Hippocampal formation (tissue), 2 donors: ENCODE data around the gene LYG2.
"Not testable (repeated sequence)": the region's sequence is repeated elsewhere in the genome, so short reads cannot be mapped to it uniquely, and the experiment has no call there.

Experiments
- DNase-seq, 2 donors: peaks; one replicate each; lab custom pipeline; 2025; lab: John Stamatoyannopoulos, UW

Gene LYG2, protein sequence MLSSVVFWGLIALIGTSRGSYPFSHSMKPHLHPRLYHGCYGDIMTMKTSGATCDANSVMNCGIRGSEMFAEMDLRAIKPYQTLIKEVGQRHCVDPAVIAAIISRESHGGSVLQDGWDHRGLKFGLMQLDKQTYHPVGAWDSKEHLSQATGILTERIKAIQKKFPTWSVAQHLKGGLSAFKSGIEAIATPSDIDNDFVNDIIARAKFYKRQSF

DNA sequence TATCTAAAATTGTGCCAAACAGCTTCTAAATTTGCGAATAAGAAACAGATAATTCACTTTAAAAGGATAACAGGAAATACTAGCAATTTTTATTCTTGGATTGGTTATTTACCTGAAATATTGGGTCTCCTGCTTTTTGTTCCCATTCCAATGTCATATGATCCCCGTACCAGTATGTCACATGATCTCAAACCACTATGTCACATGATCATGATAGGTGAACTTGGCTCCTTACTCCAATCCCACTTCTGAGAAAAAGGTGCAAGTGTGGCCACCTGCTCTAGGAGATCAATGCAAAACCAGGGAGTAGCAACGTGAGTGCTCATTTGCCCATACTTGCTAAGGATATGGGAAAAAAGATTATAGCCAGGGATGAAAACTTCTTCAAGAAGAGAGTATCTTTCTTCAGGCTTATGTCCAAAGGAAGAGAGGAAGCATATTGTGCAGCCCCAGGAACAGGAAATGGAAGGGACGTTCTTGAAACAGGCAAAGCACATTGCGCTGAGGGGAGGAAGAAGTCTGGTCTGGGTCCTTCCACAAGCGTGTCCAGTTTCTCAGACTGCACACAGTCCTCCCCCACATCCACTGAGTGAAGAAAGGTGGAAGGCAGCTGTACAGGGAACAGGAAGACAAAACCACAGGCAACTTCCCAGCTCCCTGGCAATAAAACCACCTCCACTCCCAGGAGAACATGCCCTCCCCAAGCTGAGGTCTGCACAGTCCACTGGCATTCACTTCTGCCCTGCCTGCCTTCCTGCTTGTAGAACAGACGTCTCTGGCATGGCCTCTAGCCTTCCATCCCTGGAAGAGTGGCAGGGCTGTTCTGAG lies at the start of gene LYG2:
Gene LYG2 (minus strand): TSS at position 176 of the 828 bp plus-strand sequence. CDS start 1,406 bp downstream, outside the sequence.
- no peak for DNase-seq

DNA sequence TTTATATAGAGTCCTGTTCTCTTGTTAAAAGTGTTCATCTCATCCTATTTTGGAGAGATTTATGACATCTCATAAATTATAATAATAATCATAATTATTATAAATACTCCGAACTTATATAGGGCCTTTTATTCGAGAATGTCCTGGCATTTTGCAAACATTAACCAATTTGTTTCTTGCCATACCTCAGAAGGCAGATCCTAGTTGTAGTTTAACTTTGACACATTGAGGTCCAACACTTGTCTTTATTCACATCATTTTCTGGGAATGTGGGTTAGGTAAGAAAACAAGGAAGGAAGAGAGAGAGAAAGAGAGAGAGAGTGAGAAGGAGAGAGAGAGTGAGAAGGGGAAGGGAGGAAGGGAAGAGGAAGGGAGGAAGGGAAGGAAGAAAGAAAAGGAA lies 45.6 kb upstream of the LYG2 start, which contains the start of gene LYG1:
Gene LYG1 (minus strand): TSS at position 101 of the 400 bp plus-strand sequence. CDS start 5,527 bp downstream, outside the sequence.
- DNase-seq, result not testable (repeated sequence)

GRCh38 chr2:99299580-99299979 lies 44.1 kb upstream of the LYG2 start:
- DNase-seq, result no peak

DNA sequence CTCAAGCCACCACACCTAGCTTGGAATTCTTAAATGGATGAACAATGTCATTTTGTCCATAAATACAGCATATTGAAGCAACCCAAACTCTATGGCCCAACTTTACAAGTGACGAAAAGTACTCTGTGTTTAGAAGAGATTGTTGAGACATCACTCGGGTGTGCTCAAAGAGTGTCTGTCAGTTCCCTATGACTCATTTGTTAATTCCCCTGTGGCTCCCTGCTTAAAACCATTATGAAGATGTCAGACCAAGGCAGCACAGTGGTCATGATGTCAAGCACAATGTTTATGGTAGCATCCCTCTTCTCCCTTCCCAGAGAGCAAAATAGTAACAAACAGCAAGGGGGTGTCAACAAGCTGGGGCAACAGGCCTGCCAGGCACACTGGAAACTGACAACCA lies 42.5 kb upstream of the LYG2 start:
- no peak for DNase-seq

GRCh38 chr2:99285526-99285925 lies 30.1 kb upstream of the LYG2 start:
- DNase-seq, result no peak

GRCh38 chr2:99279969-99280695 lies 24.7 kb upstream of the LYG2 start:
- DNase-seq, result no peak

DNA sequence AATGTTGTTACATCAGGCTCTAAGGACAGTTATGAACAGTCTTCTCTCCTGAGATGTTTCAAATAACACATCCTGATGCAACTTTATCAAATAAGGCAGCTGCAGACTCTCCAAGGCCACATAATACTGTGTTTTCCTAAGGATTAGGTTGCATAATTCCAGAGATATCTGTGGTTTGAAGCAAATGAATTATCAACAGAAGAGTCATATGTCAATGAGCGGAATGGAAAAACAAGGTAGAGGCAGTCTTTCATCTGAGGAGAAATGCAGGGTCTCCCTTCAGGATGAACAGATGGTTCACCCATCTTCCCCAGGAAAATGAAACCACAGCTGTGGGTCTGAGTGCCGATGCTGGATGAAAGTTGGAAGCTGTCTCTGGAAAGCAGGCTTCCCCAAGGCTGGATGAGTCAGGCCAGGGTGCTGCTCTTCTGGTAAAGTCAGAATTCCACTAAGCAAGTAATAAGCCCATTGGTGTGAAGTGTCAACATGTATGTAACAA lies 23.4 kb upstream of the LYG2 start:
- DNase-seq, result no peak

DNA sequence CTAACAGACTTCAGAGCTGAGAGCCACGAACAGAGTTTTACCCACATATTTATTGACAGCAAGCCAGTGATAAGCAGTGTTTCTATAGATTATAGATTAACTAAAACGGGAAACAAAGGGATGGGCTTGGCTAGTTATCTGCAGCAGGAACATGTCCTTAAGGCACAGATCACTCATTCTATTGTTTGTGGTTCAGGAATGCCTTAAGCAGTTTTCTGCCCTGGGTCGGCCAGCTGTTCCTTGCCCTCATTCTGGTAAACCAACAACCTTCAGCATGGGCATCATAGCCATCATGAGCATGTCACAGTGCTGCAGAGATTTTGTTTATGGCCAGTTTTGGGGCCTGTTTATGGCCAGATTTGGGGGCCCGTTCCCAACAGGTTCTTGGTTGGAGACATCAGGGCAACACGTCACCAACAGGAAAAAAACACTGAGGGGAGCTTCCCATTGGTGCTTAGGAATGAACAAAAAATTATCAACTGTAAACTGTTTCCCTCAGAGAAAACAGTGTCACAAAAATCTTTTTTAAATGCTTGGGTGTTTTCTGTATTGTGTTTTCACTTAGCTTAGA lies 22.8 kb upstream of the LYG2 start:
- not testable (repeated sequence) for DNase-seq

DNA sequence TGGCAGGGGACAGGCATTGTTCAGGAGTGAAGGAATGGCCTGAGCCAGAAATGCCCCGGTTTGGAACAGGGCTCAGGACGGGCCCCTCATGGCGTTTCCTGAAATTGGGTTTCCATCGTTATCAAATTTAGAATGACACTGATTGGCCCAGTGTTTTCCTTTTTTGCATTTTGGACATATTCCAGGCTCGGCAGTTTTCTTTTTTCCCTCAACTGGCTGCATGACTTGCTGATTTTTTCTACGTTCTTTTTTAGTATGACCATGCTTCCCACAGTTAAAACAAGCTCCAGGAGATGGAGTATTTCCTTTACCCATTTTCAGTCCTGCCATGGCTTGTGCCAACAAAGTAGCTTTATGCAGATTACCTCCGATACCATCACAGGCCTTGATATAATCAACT lies 20.4 kb upstream of the LYG2 start:
- no peak for DNase-seq

GRCh38 chr2:99261242-99261641 lies 5.8 kb upstream of the LYG2 start:
- DNase-seq, result no peak

DNA sequence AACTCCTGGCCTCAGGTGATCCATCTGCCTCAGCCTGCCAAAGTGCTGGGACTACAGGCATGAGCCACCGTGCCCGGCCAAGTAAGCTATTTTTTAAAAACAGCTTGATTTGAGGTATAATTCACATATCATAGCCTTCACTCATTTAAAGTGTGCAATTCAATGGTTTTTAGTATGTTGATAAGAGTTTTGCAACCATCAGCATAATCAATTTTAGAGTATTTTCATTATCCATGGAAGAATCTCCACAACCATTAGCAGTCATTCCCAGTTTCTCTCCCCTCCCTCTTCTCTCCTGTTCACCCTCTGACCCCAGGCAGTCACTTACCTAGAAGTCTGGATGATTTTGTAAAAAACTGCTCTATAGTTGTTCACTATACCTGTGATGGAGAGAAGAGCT lies 4.7 kb upstream of the LYG2 start:
- DNase-seq, result no peak

DNA sequence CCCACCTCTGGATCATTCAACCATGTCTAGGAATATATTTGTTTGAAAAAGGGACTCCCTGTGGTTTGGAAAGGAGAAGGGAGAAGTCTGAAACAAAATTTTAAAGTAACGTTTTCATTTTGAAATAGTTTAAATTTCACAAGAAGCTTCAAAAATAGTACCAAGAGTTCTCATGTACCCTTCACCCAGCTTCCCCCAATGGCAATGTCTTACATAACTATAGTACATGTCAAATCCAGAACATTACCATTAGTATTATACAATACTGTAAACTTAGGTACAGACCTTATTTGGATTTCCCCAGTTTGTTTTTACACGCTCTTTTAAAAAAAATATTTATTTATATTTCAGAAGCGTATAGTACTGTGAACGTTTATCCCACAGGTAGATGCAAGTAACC lies 4.0 kb upstream of the LYG2 start:
- DNase-seq, result no peak

DNA sequence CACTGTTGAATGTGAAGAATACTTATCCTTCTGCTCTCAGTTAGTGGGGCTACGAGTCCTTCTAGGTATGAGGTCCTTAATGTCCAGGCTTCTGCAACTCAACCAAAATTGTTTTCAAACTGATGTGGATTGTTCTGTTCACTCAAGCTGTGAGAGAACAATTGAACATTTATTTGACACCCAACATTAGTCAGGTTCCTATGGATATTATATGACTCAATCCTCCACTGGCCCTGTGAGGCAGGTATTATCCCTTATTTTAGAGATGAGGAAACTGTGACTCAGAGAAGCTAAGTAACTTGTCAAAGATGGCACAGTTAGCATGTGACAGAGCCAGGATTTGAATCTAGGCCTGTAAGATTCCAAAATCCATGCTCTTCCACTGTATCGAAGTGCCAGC lies 1.2 kb upstream of the LYG2 start:
- DNase-seq, result no peak

DNA sequence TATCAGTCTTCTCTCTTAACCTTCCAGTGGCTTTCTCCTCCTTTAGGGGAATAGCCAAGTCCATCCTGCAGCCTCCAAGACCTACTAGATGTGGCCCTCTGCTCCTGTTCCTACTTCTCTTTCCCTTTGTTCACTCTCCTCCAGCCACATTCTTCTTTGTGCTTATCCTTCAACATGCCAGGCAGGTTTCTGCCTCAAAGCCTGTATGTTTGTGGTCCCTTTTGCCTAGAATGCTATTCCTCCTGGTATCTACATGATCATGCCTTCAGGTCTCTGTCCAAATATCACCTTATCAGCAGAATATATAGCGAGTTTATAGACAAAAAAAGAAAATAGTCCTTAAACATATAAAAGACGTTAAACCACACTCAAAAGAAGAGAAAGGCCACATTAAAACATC lies 5.5 kb downstream of the LYG2 start:
- no peak for DNase-seq

DNA sequence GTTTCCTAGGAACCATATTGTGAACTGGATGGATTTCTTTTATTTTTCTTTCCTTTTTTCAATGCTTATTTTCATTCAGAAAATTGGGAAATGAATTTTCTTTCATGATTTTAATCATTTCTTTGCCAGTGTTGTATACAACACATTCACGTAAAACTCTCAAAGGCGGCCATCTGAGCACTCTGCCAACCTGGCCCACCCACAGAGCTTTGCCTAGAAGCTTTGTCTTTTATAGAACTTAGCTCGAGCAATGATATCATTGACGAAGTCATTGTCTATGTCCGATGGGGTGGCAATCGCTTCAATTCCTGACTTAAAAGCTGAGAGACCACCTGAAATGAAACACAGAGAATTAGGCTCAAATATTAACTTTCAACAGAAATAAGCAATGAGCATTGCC lies 13.3 kb downstream of the LYG2 start:
- no peak for DNase-seq

DNA sequence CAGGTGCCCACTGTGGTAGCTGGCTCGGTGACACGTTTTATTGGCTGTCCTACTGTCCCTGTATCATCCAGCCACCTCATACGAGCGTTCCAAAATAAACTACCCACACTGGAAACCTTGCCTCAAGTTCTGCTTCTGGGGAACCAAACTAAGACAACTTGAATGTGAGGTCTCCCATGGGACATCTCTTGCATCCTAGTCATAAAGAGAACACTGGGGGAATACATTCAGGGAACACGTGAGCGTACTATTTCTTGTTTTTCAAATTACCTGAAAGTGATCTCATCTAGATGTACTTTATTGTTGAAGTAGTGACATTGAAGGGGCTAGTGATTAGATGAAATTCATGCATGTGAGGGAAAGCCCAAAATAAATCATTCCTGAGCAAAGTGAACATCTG lies 15.0 kb downstream of the LYG2 start:
- no peak for DNase-seq

DNA sequence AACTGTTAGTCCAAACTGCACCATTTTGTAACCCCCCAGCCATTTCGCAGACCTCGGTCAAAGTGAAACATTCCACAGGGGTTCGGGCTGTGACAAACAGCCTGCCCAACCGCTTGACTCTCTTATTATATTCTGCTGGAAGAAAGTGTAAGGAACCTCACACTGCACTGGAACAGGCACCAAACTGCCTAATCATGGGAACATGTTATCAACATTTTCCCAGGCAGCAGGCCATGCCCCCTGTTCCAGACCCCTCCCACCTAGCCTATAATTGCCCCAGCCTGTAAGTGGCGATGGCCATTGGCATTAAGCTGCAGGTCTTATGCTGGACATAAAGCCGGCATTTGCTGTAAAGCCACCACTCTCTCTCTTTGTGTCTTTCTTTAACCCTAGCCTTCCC lies 16.9 kb downstream of the LYG2 start:
- no peak for DNase-seq

- not testable (repeated sequence) for DNase-seq
Measured at GRCh38 chr2:99233177-99233576, 22.3 kb downstream of the LYG2 start.

- no peak for DNase-seq
Measured at GRCh38 chr2:99217929-99218501, 37.5 kb downstream of the LYG2 start.

- DNase-seq, result no peak
Measured at GRCh38 chr2:99216096-99216495, 39.4 kb downstream of the LYG2 start.

DNA sequence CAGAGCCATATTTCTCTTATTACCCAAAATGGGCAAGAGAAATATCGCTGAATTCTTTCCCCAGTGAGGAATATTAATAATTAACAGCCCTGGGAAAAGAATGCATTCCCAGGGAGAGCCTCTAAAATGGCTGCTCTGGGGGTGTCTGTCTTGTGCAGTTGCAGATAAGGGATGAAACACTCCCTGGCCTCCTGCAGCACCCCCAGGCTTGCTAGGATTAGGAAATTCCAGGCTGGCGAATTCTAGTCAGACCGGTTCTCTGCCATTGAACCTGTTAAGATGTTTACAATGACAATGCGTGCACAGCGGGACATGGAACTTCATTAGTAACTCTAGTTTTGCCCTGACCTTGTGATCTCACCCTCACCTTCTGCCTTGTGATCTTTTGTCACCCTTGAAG lies 50.0 kb downstream of the LYG2 start:
- no peak for DNase-seq
